ENCODE measurements around the gene BROX.

DNA sequence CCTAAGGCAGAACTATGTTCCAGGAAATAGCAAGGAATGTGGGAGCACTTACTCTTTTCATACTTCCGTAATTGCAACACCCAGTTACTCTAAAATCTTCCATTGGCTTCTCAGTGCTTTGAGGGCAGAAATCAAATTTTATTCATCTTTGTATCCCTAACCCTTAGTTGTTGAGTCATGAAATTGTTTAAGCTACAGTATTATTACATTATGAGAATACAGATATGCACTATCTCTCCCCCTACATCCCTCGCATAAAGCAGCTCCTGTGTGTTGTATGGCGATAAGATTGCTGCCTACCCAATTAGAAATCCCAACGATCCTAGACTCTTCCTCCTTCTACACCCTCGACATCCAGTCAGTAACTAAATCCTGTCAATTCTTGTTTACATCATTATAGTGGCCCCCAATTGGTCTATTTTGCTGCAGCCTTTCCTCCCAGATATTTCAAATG, 2.6 kb upstream of the BROX start:
- no peak for TF ChIP-seq POLR2A (IDR thresholded peaks at IDR 0.05; ENCODE audit: low read length)
- TF ChIP-seq, protein P1, sequence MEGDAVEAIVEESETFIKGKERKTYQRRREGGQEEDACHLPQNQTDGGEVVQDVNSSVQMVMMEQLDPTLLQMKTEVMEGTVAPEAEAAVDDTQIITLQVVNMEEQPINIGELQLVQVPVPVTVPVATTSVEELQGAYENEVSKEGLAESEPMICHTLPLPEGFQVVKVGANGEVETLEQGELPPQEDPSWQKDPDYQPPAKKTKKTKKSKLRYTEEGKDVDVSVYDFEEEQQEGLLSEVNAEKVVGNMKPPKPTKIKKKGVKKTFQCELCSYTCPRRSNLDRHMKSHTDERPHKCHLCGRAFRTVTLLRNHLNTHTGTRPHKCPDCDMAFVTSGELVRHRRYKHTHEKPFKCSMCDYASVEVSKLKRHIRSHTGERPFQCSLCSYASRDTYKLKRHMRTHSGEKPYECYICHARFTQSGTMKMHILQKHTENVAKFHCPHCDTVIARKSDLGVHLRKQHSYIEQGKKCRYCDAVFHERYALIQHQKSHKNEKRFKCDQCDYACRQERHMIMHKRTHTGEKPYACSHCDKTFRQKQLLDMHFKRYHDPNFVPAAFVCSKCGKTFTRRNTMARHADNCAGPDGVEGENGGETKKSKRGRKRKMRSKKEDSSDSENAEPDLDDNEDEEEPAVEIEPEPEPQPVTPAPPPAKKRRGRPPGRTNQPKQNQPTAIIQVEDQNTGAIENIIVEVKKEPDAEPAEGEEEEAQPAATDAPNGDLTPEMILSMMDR (IDR thresholded peaks at IDR 0.05): no peak
- no peak for TF ChIP-seq MAZ (IDR thresholded peaks at IDR 0.05; ENCODE audit: borderline replicate concordance, low read depth, low read length)
- TF ChIP-seq KDM5A (IDR thresholded peaks at IDR 0.05): no peak
- no peak for TF ChIP-seq CHD4 (IDR thresholded peaks at IDR 0.05; ENCODE audit: borderline replicate concordance)
- TF ChIP-seq CBX8 (IDR thresholded peaks at IDR 0.05): no peak
